ENCODE measurements around the gene AOC3. TPM values are rescaled to one million over a fixed set of nuclear protein-coding genes. Genes with fewer than 3 reads are reported as not detected.

AOC3 gene
- total and polyA plus RNA-seq, 2 of the 13 experiments (the other 11 are each of a cell fraction or from before 2014, with no cell fraction given): 8.7 to 51.7 TPM

GRCh38 chr17:42855048-42855596 is 4.1 kb downstream of the AOC3 start (continued):
- TF ChIP-seq PREB (CRISPR knock-in tag; IDR thresholded peaks at IDR 0.05) (0 out of 2 replicates have a peak, but pooled peaks have one; percentile 56), ZNF710 (CRISPR knock-in tag; IDR thresholded peaks at IDR 0.05; ENCODE audit: borderline replicate concordance) (peak; percentile 66; the same call in 1 of the 2 replicates), FOSL2 (CRISPR knock-in tag; IDR thresholded peaks at IDR 0.05) (peak; percentile 48), ZNF317 (CRISPR knock-in tag; IDR thresholded peaks at IDR 0.05) (no peak; the same call in 1 of the 2 replicates), NFKBIZ (CRISPR knock-in tag; IDR thresholded peaks at IDR 0.05) (no peak), MAX (IDR thresholded peaks at IDR 0.05) (peak; percentile 44), ZMYM3 (CRISPR knock-in tag; IDR thresholded peaks at IDR 0.05) (0 out of 2 replicates have a peak, but pooled peaks have one; percentile 9), ZNF354B (CRISPR knock-in tag; IDR thresholded peaks at IDR 0.05) (no peak), KLF16 (CRISPR knock-in tag; IDR thresholded peaks at IDR 0.05) (peak in 1 of 2 experiments; percentile 73; a peak in 2 of 4 replicates), CHD4 (IDR thresholded peaks at IDR 0.05; ENCODE audit: borderline replicate concordance, low read length) (no peak), ZNF773 (CRISPR knock-in tag; IDR thresholded peaks at IDR 0.05; ENCODE audit: borderline replicate concordance) (no peak), TFE3 (CRISPR knock-in tag; IDR thresholded peaks at IDR 0.05) (peak; percentile 48; the same call in 1 of the 2 replicates), STAT6 (CRISPR knock-in tag; IDR thresholded peaks at IDR 0.05; ENCODE audit: borderline replicate concordance) (0 out of 2 replicates have a peak, but pooled peaks have one; percentile 6), SNAI1 (CRISPR knock-in tag; IDR thresholded peaks at IDR 0.05; ENCODE audit: borderline replicate concordance) (no peak), MXI1 (IDR thresholded peaks at IDR 0.05; ENCODE audit: borderline replicate concordance, low read depth, low read length) (peak; percentile 30; the same call in 1 of the 3 replicates), HOXA5 (CRISPR knock-in tag; IDR thresholded peaks at IDR 0.05) (no peak), BORCS8-MEF2B (CRISPR knock-in tag; IDR thresholded peaks at IDR 0.05) (0 out of 2 replicates have a peak, but pooled peaks have one; percentile 31), HMGXB4 (CRISPR knock-in tag; IDR thresholded peaks at IDR 0.05; ENCODE audit: borderline replicate concordance in 1 of 2, low read depth in 1 of 2) (peak; percentile 42 to 44; a peak in 1 of 4 replicates), SOX6 (IDR thresholded peaks at IDR 0.05) (no peak), SOX6 (CRISPR knock-in tag; IDR thresholded peaks at IDR 0.05) (peak; percentile 82)

Measured in HepG2 (cell line).